Tibial artery (tissue), 4 donors: Measurements from ENCODE around the gene STRN.

Experiments
- DNase-seq, 2 donors: peaks; one replicate each; pipeline ENCODE4 v3.0.0-alpha.2; 2019
- H3K27ac ChIP-seq, 2 donors: fragments of 200-600 bp; sonication (generic) in 1 of 2; 1 replicate in 1 of 2; 2 replicates in 1 of 2; pipeline ENCODE4 v1.5.1; 2018 to 2019; ENCODE audit warnings: mild to moderate bottlenecking in 1 of 2
- H3K27me3 ChIP-seq, 2 donors: fragments of 200-600 bp; sonication (generic) in 1 of 2; one replicate each; pipeline versions ENCODE4 v1.5.1 to v1.6.0; 2016 to 2019
- H3K36me3 ChIP-seq, 3 donors: fragments of 200-600 bp; sonication (generic) in 2 of 3; one replicate each; pipeline ENCODE4 v1.5.1; 2016 to 2019; ENCODE audit warnings: mild to moderate bottlenecking in 2 of 3
- H3K4me1 ChIP-seq, 4 donors: fragments of 200-600 bp; sonication (generic) in 2 of 4; 1 replicate in 3 of 4; 2 replicates in 1 of 4; pipeline ENCODE4 v1.5.1; 2016 to 2019
- H3K4me3 ChIP-seq, 2 donors: fragments of 200-600 bp; sonication (generic) in 1 of 2; 1 replicate in 1 of 2; 2 replicates in 1 of 2; pipeline ENCODE4 v1.5.1; 2018 to 2019; ENCODE audit warnings: mild to moderate bottlenecking in 2 of 2
- H3K9me3 ChIP-seq, 3 donors: fragments of 200-600 bp; sonication (generic) in 1 of 3; one replicate each; pipeline ENCODE4 v1.5.1; 2016 to 2019
- intact Hi-C: fragments of 100-400 bp; cut with DNase I; formaldehyde crosslinking; loops from one replicate; pipeline ENCODE4 v1.15.0; 2023; ENCODE audit warnings: low total_unique reads
- TF ChIP-seq, protein P1 (sequence below), 2 experiments: fragments of 200-600 bp in 1 of 2; fragments of 450-650 bp in 1 of 2; IDR thresholded peaks; one replicate each; pipeline ENCODE4 v1.5.1; 2017 to 2019; ENCODE audit warnings: antibody characterized with exemption in 2 of 2, mild to moderate bottlenecking in 1 of 2, moderate library complexity in 1 of 2

Gene STRN

DNA sequence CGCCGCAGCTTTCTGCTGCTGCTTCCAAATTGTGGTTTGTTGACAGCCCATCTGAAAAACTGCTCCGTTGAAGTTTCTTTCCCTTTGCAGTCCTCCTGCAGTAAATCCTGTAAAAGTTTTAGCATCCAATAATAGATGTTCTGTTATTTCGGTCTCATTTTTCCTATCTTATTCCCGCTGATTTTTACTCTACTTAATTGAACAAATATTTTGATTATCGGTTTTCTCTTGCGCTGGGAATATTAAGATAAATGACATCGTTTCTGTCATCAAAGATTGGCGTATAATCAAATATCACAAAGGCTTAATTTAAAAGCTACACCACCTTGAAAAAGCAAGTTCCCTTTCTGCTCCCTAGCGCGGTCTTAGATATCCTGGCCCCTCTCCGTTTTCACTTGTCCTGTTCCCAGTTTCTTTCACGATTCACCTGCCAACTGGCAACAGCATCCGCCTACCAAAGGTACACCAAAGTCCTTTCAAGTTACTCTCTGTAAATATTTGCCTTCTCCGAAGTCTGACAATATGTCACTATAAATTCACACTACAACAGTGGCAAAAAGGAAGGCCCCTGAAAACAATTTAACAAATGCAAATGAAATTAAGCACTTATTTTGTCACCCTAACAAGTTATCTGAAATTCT, 1.0 kb upstream of the STRN start:
- no peak for DNase-seq
- no peaks in the 10 kb centered on the region for H3K27me3 ChIP-seq
- peak overlapping the region; percentile 94 to 100 for H3K4me3 ChIP-seq
- intact Hi-C loops = no loop called here
- H3K27ac ChIP-seq = peak overlapping the region; percentile 81 to 93
- TF ChIP-seq, protein P1, sequence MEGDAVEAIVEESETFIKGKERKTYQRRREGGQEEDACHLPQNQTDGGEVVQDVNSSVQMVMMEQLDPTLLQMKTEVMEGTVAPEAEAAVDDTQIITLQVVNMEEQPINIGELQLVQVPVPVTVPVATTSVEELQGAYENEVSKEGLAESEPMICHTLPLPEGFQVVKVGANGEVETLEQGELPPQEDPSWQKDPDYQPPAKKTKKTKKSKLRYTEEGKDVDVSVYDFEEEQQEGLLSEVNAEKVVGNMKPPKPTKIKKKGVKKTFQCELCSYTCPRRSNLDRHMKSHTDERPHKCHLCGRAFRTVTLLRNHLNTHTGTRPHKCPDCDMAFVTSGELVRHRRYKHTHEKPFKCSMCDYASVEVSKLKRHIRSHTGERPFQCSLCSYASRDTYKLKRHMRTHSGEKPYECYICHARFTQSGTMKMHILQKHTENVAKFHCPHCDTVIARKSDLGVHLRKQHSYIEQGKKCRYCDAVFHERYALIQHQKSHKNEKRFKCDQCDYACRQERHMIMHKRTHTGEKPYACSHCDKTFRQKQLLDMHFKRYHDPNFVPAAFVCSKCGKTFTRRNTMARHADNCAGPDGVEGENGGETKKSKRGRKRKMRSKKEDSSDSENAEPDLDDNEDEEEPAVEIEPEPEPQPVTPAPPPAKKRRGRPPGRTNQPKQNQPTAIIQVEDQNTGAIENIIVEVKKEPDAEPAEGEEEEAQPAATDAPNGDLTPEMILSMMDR (IDR thresholded peaks at IDR 0.05) = no peak
- H3K4me1 ChIP-seq = peaks cover 0 to 13% (median 6%) of the 10 kb centered on the region in 4 donors
- no peaks in the 10 kb centered on the region for H3K9me3 ChIP-seq
- H3K36me3 ChIP-seq = no peaks in the 10 kb centered on the region

DNA sequence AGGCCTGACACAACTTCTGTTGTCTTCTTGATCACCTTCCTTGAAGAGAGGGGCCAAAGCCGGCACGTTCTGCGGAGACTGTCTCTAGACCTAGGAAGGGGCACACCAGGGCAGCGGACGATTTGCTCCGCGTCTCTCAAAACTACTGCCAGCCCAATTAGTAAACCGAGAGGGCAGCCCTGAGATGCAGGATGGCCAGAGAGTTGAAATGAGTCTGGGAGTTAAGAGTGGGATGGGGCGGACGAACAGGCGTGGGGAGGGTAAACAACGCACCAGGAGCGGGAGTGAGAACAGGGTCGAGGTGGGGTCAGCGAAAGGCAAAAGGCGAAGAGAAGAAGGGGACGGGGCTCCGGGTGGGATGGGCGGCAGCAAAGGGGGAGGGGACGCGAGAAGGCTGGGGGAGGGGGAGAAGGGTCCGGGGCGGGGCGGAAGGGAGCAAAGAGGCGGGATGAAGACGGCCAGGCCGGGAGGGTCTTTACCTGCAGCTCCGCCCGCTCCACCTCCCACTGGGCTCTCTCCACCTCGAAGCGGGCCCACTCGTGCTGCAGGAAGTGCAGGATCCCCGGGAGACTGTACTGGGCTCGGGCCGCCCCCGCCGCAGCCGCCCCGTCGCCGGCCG, 476 bp downstream of the STRN start:
- no peaks in the 10 kb centered on the region for H3K27me3 ChIP-seq
- TF ChIP-seq, protein P1 (IDR thresholded peaks at IDR 0.05) = no peak
- H3K36me3 ChIP-seq = no peaks in the 10 kb centered on the region
- H3K4me3 ChIP-seq = peak overlapping the region; percentile 94 to 100
- peak overlapping the region; percentile 85 to 93 for H3K27ac ChIP-seq
- peak; percentile 44 to 72 for DNase-seq
- H3K4me1 ChIP-seq = peaks cover 0 to 13% (median 7%) of the 10 kb centered on the region in 4 donors
- intact Hi-C loops = no loop called here
- no peaks in the 10 kb centered on the region for H3K9me3 ChIP-seq

DNA sequence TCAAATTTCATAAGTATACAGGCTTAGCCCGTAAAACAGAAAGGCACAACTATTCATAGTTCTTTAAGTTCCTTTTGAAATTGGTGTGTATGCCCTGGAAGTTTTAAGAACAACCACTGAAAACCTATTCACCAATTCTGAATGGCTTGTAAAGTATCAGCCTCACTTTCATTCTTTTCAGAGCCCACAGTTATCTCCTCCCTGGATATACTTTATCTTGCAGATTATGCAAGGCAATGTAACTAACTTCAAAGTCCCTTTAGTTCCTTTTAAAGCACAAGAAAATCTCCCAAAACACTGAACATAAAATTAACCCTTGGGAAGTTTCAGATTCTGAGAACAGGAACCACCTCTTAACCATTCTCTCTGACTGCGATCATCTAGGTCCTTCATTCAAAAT, 1.1 kb downstream of the STRN start:
- Histone ChIP-seq H3K27me3 (no peaks in the 10 kb centered on the region), H3K4me1 (peaks cover 0 to 13% (median 7%) of the 10 kb centered on the region in 4 donors), H3K9me3 (no peaks in the 10 kb centered on the region), H3K36me3 (no peaks in the 10 kb centered on the region), H3K27ac (peak overlapping the region; percentile 85 to 93), H3K4me3 (peak overlapping the region; percentile 94 to 100)
- TF ChIP-seq, protein P1 (IDR thresholded peaks at IDR 0.05) = no peak
- no peak for DNase-seq
- intact Hi-C loops = no loop called here

DNA sequence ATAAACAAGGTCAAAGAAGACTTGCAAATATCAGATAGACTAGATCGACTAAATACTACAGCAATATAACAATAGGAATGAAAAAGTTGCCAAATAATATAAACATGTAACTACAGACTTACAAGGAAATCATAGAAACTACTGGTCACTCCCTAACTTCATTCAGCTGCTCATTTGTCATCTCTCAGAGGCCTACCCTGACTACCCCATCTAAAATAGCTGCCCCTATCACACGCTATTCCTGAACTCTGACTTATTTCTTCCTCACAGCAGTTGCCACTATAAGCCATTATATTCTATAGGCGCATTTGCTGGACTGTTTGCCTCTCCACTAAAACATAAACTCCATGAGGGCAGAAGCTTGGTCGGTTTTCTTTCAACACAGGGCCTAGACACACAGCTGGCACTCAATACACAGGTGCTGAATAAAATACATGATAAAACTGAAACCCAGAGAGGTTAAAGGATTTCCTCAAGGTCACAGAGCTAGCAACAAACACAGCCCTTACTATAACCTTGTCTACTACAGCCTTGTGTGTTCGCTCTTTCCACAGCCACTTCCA, 1.8 kb downstream of the STRN start:
- Histone ChIP-seq H3K4me3 (peak overlapping the region; percentile 94 to 100), H3K27ac (peak overlapping the region; percentile 85 to 93), H3K36me3 (no peaks in the 10 kb centered on the region), H3K27me3 (no peaks in the 10 kb centered on the region), H3K9me3 (no peaks in the 10 kb centered on the region), H3K4me1 (peaks cover 0 to 13% (median 7%) of the 10 kb centered on the region in 4 donors)
- intact Hi-C loops = no loop called here
- TF ChIP-seq, protein P1 (IDR thresholded peaks at IDR 0.05) = no peak
- no peak for DNase-seq

DNA sequence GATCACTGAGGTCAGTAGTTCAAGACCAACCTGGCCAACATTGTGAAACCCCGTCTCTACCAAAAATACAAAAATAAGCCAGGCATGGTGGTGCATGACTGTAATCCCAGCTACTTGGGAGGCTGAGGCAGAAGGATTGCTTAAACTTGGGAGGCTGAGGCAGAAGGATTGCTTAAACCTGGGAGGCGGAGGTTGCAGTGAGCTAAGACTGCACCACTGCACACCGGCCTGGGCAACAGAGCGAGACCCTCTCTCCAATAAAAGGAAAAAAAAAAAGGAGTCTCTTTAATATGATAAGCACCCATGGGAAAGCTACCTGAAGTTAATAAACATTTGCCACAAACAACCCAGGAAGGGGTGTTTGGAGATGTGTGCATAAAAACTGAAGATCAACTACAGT, 2.6 kb downstream of the STRN start:
- Histone ChIP-seq H3K4me3 (no peak overlapping the region), H3K4me1 (peaks cover 0 to 13% (median 7%) of the 10 kb centered on the region in 4 donors), H3K27ac (no peak overlapping the region), H3K36me3 (no peaks in the 10 kb centered on the region), H3K9me3 (no peaks in the 10 kb centered on the region), H3K27me3 (no peaks in the 10 kb centered on the region)
- intact Hi-C loops = no loop called here
- DNase-seq = no peak
- TF ChIP-seq, protein P1 (IDR thresholded peaks at IDR 0.05) = no peak
